HepG2 (cell line): ENCODE results near the gene RPRD2. TPM values are rescaled to one million over a fixed set of nuclear protein-coding genes. Genes with fewer than 3 reads are reported as not detected.

ENCODE experiments used
- AGO2 ChIP-seq: fragments of 200-400 bp; formaldehyde crosslinking; optimal IDR thresholded peaks from 2 replicates; pipeline ENCODE3; 2017; ENCODE audit warnings: mild to moderate bottlenecking, low read depth, low read length, moderate library complexity
- ATF1 ChIP-seq: IDR thresholded peaks from 2 replicates; pipeline ENCODE4 v1.6.1; 2016; ENCODE audit warnings: mild to moderate bottlenecking, control low read depth
- CBX2 ChIP-seq, 2 experiments: fragments of 200-600 bp in 1 of 2; sonication (generic); formaldehyde crosslinking in 1 of 2; IDR thresholded peaks; 2 replicates each; pipeline versions ENCODE4 v1.7.0 to v1.8.1; 2018 to 2022; ENCODE audit warnings: low read depth in 2 of 2, low read length in 1 of 2, mild to moderate bottlenecking in 1 of 2, missing genetic modification reagents in 1 of 2
- ELF3 ChIP-seq: IDR thresholded peaks from 2 replicates; pipeline ENCODE4 v1.6.1; 2016; ENCODE audit warnings: missing genetic modification reagents, missing compliant biosample characterization
- REPIN1 ChIP-seq: sonication (generic); formaldehyde crosslinking; IDR thresholded peaks from 2 replicates; pipeline ENCODE4 v1.8.0; 2022; ENCODE audit warnings: missing genetic modification reagents, low read depth, mild to moderate bottlenecking, borderline replicate concordance
- SETDB1 ChIP-seq: sonication (generic); formaldehyde crosslinking; IDR thresholded peaks from 2 replicates; pipeline ENCODE4 v1.5.1; 2020; ENCODE audit warnings: missing genetic modification reagents, mild to moderate bottlenecking, borderline replicate concordance
- TOPORS ChIP-seq: sonication (generic); formaldehyde crosslinking; IDR thresholded peaks from 2 replicates; pipeline ENCODE4 v1.8.0; 2023; ENCODE audit warnings: mild to moderate bottlenecking, missing genetic modification reagents
- ZIK1 ChIP-seq: sonication (generic); formaldehyde crosslinking; IDR thresholded peaks from 2 replicates; pipeline ENCODE4 v1.5.0; 2020; ENCODE audit warnings: mild to moderate bottlenecking, low read depth, missing genetic modification reagents, borderline replicate concordance
- ZNF256 ChIP-seq: sonication (generic); formaldehyde crosslinking; conservative IDR thresholded peaks from 2 replicates; pipeline ENCODE4 v1.4.0; 2020; ENCODE audit warnings: missing genetic modification reagents
- ZNF282 ChIP-seq: fragments of 450-650 bp; IDR thresholded peaks from 2 replicates; pipeline ENCODE4 v1.6.1; 2018; ENCODE audit not compliant: partially characterized antibody
- ZNF326 ChIP-seq: sonication (generic); formaldehyde crosslinking; IDR thresholded peaks from 2 replicates; pipeline ENCODE4 v1.4.0; 2020; ENCODE audit warnings: missing genetic modification reagents, borderline replicate concordance
- ZNF788 ChIP-seq: sonication (generic); formaldehyde crosslinking; IDR thresholded peaks from 2 replicates; pipeline ENCODE4 v1.5.0; 2020; ENCODE audit warnings: mild to moderate bottlenecking, missing genetic modification reagents, borderline replicate concordance
- ZNF878 ChIP-seq: sonication (generic); formaldehyde crosslinking; IDR thresholded peaks from 2 replicates; pipeline ENCODE4 v1.8.1; 2023; ENCODE audit warnings: mild to moderate bottlenecking, missing genetic modification reagents, moderate library complexity
- polyA plus RNA-seq, 8 experiments: library from polyadenylated mRNA; depleted of rRNA in 3 of 8; stranded (reverse) in 7 of 8; unstranded in 1 of 8; fragments of >200 nt; fragmentation: Illumina TruSeq in 4 of 8; extraction: Trizol in 4 of 8; gene quantifications; 2 replicates each; pipeline versions ENCODE4 v1.2.1 to v1.2.3, GENCODE V29; 2011 to 2016; ENCODE audit warnings: low read depth in 4 of 8, missing spikeins in 1 of 8, mixed read lengths in 1 of 8; ENCODE audit not compliant: insufficient read depth in 1 of 8
- total RNA-seq, 5 experiments: library from RNA; depleted of rRNA; stranded (reverse); fragments of >200 nt; fragmentation: Illumina TruSeq; extraction: Trizol; gene quantifications; 2 replicates each; pipeline ENCODE4 v1.2.3, GENCODE V29; 2016; ENCODE audit warnings: low read depth in 1 of 5
- TF ChIP-seq, protein P1 (sequence below): sonication (generic); formaldehyde crosslinking; IDR thresholded peaks from 2 replicates; pipeline ENCODE4 v1.4.0; 2020; ENCODE audit warnings: mild to moderate bottlenecking, missing genetic modification reagents
- TF ChIP-seq, protein P2 (sequence below): sonication (generic); formaldehyde crosslinking; IDR thresholded peaks from 2 replicates; pipeline ENCODE4 v1.4.0; 2020; ENCODE audit warnings: missing genetic modification reagents
- TF ChIP-seq, protein P3 (sequence below): sonication (generic); formaldehyde crosslinking; IDR thresholded peaks from 2 replicates; pipeline ENCODE4 v1.4.0; 2020; ENCODE audit warnings: missing genetic modification reagents, borderline replicate concordance

The RPRD2 gene
- total and polyA plus RNA-seq, 2 of the 13 experiments (the other 11 are each of a cell fraction or from before 2014, with no cell fraction given) = 8.0 to 8.9 TPM

DNA sequence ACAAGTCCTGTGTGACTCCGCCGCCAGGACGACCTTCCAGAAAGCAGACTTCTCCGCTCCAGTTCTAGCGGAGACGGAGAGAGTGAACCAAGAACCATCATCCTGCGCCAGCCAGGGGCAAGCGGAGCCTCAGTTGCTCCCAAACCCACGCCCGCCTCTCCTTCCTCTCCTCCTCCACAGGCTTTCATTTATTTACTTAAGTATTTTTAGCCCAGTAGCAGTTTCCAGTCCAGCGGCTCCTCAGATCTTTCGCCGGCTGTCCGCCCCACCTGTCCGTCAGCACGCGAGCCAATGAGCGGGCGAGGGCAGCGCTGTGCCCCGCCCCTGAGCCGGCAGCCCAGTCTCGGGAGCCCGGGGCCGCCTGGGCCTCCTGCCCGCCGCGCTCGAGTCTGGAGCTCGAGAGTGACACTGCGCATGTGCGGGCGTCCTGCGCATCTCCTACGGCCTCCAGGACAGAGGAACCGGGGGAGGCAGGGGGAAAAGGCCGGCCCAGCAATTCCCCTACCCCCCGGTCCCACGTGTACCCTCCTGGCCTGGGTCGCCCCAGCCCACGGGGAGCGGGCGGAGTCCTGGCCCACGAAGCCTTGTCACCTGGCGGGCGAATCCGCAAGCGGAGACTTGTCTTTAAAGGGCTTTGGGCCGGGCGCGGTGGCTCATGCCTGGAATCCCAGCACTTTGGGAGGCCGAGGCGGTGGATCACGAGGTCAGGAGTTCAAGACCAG lies 151.5 kb downstream of the RPRD2 start, which contains the start of gene FALEC (continued):
- 0 out of 2 replicates have a peak, but pooled peaks have one; percentile 19 for TF ChIP-seq TOPORS (CRISPR knock-in tag)
- TF ChIP-seq ZNF256 (CRISPR knock-in tag) = no peak
- TF ChIP-seq REPIN1 = peak; percentile 5; the same call in 1 of the 2 replicates
- TF ChIP-seq ZNF878 (CRISPR knock-in tag) = no peak
- TF ChIP-seq, protein P1, sequence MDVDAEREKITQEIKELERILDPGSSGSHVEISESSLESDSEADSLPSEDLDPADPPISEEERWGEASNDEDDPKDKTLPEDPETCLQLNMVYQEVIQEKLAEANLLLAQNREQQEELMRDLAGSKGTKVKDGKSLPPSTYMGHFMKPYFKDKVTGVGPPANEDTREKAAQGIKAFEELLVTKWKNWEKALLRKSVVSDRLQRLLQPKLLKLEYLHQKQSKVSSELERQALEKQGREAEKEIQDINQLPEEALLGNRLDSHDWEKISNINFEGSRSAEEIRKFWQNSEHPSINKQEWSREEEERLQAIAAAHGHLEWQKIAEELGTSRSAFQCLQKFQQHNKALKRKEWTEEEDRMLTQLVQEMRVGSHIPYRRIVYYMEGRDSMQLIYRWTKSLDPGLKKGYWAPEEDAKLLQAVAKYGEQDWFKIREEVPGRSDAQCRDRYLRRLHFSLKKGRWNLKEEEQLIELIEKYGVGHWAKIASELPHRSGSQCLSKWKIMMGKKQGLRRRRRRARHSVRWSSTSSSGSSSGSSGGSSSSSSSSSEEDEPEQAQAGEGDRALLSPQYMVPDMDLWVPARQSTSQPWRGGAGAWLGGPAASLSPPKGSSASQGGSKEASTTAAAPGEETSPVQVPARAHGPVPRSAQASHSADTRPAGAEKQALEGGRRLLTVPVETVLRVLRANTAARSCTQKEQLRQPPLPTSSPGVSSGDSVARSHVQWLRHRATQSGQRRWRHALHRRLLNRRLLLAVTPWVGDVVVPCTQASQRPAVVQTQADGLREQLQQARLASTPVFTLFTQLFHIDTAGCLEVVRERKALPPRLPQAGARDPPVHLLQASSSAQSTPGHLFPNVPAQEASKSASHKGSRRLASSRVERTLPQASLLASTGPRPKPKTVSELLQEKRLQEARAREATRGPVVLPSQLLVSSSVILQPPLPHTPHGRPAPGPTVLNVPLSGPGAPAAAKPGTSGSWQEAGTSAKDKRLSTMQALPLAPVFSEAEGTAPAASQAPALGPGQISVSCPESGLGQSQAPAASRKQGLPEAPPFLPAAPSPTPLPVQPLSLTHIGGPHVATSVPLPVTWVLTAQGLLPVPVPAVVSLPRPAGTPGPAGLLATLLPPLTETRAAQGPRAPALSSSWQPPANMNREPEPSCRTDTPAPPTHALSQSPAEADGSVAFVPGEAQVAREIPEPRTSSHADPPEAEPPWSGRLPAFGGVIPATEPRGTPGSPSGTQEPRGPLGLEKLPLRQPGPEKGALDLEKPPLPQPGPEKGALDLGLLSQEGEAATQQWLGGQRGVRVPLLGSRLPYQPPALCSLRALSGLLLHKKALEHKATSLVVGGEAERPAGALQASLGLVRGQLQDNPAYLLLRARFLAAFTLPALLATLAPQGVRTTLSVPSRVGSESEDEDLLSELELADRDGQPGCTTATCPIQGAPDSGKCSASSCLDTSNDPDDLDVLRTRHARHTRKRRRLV (CRISPR knock-in tag) = peak; percentile 50
- TF ChIP-seq ZNF326 (CRISPR knock-in tag) = no peak
- TF ChIP-seq, protein P2, sequence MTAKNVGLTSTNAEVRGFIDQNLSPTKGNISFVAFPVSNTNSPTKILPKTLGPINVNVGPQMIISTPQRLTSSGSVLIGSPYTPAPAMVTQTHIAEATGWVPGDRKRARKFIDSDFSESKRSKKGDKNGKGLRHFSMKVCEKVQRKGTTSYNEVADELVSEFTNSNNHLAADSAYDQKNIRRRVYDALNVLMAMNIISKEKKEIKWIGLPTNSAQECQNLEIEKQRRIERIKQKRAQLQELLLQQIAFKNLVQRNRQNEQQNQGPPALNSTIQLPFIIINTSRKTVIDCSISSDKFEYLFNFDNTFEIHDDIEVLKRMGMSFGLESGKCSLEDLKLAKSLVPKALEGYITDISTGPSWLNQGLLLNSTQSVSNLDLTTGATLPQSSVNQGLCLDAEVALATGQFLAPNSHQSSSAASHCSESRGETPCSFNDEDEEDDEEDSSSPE (CRISPR knock-in tag) = 0 out of 2 replicates have a peak, but pooled peaks have one; percentile 25
- no peak for TF ChIP-seq ZIK1 (CRISPR knock-in tag)
- TF ChIP-seq ZNF788 (CRISPR knock-in tag) = peak; percentile 75
- TF ChIP-seq SETDB1 (CRISPR knock-in tag) = no peak
- no peak for TF ChIP-seq AGO2
- TF ChIP-seq CBX2 (IDR thresholded peaks at IDR 0.05; ENCODE audit: low read depth, low read length) = no peak
- TF ChIP-seq CBX2 (CRISPR knock-in tag; IDR thresholded peaks at IDR 0.05; ENCODE audit: low read depth) = no peak
- no peak for TF ChIP-seq ATF1
- TF ChIP-seq, protein P3, sequence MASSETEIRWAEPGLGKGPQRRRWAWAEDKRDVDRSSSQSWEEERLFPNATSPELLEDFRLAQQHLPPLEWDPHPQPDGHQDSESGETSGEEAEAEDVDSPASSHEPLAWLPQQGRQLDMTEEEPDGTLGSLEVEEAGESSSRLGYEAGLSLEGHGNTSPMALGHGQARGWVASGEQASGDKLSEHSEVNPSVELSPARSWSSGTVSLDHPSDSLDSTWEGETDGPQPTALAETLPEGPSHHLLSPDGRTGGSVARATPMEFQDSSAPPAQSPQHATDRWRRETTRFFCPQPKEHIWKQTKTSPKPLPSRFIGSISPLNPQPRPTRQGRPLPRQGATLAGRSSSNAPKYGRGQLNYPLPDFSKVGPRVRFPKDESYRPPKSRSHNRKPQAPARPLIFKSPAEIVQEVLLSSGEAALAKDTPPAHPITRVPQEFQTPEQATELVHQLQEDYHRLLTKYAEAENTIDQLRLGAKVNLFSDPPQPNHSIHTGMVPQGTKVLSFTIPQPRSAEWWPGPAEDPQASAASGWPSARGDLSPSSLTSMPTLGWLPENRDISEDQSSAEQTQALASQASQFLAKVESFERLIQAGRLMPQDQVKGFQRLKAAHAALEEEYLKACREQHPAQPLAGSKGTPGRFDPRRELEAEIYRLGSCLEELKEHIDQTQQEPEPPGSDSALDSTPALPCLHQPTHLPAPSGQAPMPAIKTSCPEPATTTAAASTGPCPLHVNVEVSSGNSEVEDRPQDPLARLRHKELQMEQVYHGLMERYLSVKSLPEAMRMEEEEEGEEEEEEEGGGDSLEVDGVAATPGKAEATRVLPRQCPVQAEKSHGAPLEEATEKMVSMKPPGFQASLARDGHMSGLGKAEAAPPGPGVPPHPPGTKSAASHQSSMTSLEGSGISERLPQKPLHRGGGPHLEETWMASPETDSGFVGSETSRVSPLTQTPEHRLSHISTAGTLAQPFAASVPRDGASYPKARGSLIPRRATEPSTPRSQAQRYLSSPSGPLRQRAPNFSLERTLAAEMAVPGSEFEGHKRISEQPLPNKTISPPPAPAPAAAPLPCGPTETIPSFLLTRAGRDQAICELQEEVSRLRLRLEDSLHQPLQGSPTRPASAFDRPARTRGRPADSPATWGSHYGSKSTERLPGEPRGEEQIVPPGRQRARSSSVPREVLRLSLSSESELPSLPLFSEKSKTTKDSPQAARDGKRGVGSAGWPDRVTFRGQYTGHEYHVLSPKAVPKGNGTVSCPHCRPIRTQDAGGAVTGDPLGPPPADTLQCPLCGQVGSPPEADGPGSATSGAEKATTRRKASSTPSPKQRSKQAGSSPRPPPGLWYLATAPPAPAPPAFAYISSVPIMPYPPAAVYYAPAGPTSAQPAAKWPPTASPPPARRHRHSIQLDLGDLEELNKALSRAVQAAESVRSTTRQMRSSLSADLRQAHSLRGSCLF (CRISPR knock-in tag) = no peak
- no peak for TF ChIP-seq ZNF282
- peak; percentile 37; the same call in 1 of the 2 replicates for TF ChIP-seq ELF3 (CRISPR knock-in tag)
